Endodermal cell (in vitro differentiated cells): ENCODE results near the gene PIBF1. TPM values are rescaled to one million over a fixed set of nuclear protein-coding genes. Genes with fewer than 3 reads are reported as not detected.

ENCODE experiments used
- DNase-seq: peaks from one replicate; pipeline ENCODE4 v3.0.0-alpha.2; 2017
- H3K27ac ChIP-seq: 2 replicates; pipeline ENCODE4 v1.5.1; 2013; ENCODE audit warnings: mild to moderate bottlenecking, low read depth, low read length, moderate library complexity
- H3K27me3 ChIP-seq: 2 replicates; pipeline ENCODE4 v1.6.1; 2013; ENCODE audit warnings: mild to moderate bottlenecking, low read length, moderate library complexity; ENCODE audit not compliant: insufficient read depth, control insufficient read depth, poor library complexity, severe bottlenecking
- H3K36me3 ChIP-seq: 2 replicates; pipeline ENCODE4 v1.7.0; 2013; ENCODE audit warnings: mild to moderate bottlenecking, low read length, moderate library complexity; ENCODE audit not compliant: control insufficient read depth, insufficient read depth
- H3K4me1 ChIP-seq: one replicate; pipeline ENCODE4 v1.7.0; 2013; ENCODE audit warnings: low read length; ENCODE audit not compliant: control insufficient read depth, insufficient read depth
- H3K4me3 ChIP-seq: 2 replicates; pipeline ENCODE4 v1.5.1; 2013; ENCODE audit warnings: mild to moderate bottlenecking, low read length, moderate library complexity
- H3K9ac ChIP-seq: 2 replicates; pipeline ENCODE4 v1.6.1; 2013; ENCODE audit warnings: mild to moderate bottlenecking, low read length, moderate library complexity; ENCODE audit not compliant: poor library complexity, severe bottlenecking; ENCODE audit errors: extremely low read depth
- H3K9me3 ChIP-seq: 2 replicates; pipeline ENCODE4 v1.6.1; 2013; ENCODE audit warnings: mild to moderate bottlenecking, low read length, moderate library complexity; ENCODE audit not compliant: control insufficient read depth
- H3K27ac Mint-ChIP-seq: 2 replicates; pipeline ENCODE4 v1.8.0; 2020; ENCODE audit warnings: mixed read lengths
- H3K27me3 Mint-ChIP-seq: 2 replicates; pipeline ENCODE4 v1.8.0; 2021; ENCODE audit warnings: mild to moderate bottlenecking, mixed read lengths; ENCODE audit not compliant: insufficient read depth
- H3K36me3 Mint-ChIP-seq: 2 replicates; pipeline ENCODE4 v1.8.0; 2020; ENCODE audit warnings: low read depth, mixed read lengths
- H3K4me1 Mint-ChIP-seq: 2 replicates; pipeline ENCODE4 v1.8.0; 2020; ENCODE audit warnings: mixed read lengths
- H3K4me3 Mint-ChIP-seq: 2 replicates; pipeline ENCODE4 v1.8.0; 2020; ENCODE audit warnings: mild to moderate bottlenecking, moderate library complexity, mixed read lengths
- H3K9me3 Mint-ChIP-seq: 2 replicates; pipeline ENCODE4 v1.8.0; 2020; ENCODE audit warnings: mild to moderate bottlenecking, mixed read lengths
- WGBS, 2 experiments: methylation state at CpG; one replicate each; pipeline versions ENCODE4 v1.1.5 to v1.1.7; 2013; ENCODE audit warnings: missing lambda C conversion rate in 2 of 2, mixed read lengths in 1 of 2; ENCODE audit not compliant: insufficient coverage in 1 of 2, insufficient read length in 1 of 2; 5-methylcytosine and 5-hydroxymethylcytosine counted together
- total RNA-seq, 2 donors: library from RNA; stranded (reverse); fragmentation: NEBNext Ultra II Directional in 1 of 2; extraction: Animal tissue kit (Norgen Biotek cat#: 25700) in 1 of 2; gene quantifications; 2 replicates in 1 of 2; 3 replicates in 1 of 2; pipeline ENCODE4 v1.2.1, GENCODE V29; 2021
- TF ChIP-seq, protein P1 (sequence below): fragments of 200-600 bp; sonication (generic); conservative IDR thresholded peaks from 2 replicates; pipeline ENCODE4 v1.5.0; 2021; ENCODE audit warnings: antibody characterized with exemption, mild to moderate bottlenecking

Gene PIBF1
- total RNA-seq, 2 donors from 2014 or later, result 25.6 to 35.2 TPM

DNA sequence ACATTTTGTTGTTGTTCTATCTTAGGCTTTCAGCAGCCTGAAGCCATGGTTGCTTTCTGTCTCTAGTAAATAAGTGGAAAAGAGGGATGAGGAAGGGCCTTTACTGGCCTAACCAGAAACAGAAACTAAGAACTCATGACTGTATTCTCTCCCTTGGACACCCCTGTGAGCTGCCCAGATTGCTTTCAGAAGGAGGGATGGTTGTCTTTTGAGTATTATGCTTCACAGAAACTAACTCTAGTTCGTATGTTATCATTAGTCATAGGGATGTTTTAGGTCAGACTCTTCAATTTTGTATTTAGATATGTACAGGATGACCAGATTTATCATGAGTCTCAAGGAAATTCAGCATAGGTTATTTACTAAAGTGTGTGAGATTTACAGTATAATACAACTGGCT, 36.7 kb upstream of the PIBF1 start:
- peaks cover 62% of the 10 kb centered on the region for H3K36me3 Mint-ChIP-seq
- H3K4me3 Mint-ChIP-seq, result no peak overlapping the region
- Histone ChIP-seq H3K36me3 (peaks cover 75% of the 10 kb centered on the region), H3K9ac (no peak overlapping the region), H3K27me3 (no peaks in the 10 kb centered on the region), H3K27ac (no peak overlapping the region), H3K4me1 (no peaks in the 10 kb centered on the region), H3K4me3 (no peak overlapping the region), H3K9me3 (no peaks in the 10 kb centered on the region)
- no peak for DNase-seq
- no peaks in the 10 kb centered on the region for H3K27me3 Mint-ChIP-seq
- no peaks in the 10 kb centered on the region for H3K9me3 Mint-ChIP-seq
- 95% methylated on average over 1 of the region's 1 CpG; no CpG with 5 or more reads in 1 of the 2 experiments for WGBS, 2 experiments
- H3K27ac Mint-ChIP-seq, result no peak overlapping the region
- TF ChIP-seq, protein P1, sequence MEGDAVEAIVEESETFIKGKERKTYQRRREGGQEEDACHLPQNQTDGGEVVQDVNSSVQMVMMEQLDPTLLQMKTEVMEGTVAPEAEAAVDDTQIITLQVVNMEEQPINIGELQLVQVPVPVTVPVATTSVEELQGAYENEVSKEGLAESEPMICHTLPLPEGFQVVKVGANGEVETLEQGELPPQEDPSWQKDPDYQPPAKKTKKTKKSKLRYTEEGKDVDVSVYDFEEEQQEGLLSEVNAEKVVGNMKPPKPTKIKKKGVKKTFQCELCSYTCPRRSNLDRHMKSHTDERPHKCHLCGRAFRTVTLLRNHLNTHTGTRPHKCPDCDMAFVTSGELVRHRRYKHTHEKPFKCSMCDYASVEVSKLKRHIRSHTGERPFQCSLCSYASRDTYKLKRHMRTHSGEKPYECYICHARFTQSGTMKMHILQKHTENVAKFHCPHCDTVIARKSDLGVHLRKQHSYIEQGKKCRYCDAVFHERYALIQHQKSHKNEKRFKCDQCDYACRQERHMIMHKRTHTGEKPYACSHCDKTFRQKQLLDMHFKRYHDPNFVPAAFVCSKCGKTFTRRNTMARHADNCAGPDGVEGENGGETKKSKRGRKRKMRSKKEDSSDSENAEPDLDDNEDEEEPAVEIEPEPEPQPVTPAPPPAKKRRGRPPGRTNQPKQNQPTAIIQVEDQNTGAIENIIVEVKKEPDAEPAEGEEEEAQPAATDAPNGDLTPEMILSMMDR, result no peak
- H3K4me1 Mint-ChIP-seq, result peaks cover 3% of the 10 kb centered on the region

DNA sequence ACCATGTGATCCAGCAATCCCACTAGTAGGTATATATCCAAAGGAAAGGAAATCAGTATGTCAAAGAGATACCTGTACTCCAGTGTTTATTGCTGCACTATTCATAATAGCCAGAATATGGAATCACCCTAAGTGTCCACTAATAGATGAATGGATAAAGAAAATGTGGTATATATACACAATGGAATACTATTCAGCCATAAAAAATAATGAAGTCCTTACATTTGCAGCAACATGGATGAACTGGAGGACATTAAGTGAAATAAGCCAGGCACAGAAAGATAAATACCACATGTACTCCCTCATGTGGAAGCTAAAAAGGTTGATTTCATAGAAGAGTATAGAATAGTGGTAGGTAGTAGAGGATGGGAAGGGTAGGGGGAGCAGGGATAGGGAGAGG, 30.7 kb upstream of the PIBF1 start:
- Mint-ChIP-seq H3K27ac (no peak overlapping the region), H3K4me1 (no peaks in the 10 kb centered on the region), H3K27me3 (no peaks in the 10 kb centered on the region), H3K4me3 (no peak overlapping the region), H3K36me3 (peaks cover 79% of the 10 kb centered on the region), H3K9me3 (peaks cover 4% of the 10 kb centered on the region)
- Histone ChIP-seq H3K36me3 (peaks cover 94% of the 10 kb centered on the region), H3K27ac (no peak overlapping the region), H3K4me3 (no peak overlapping the region), H3K4me1 (no peaks in the 10 kb centered on the region), H3K9ac (no peak overlapping the region), H3K9me3 (no peaks in the 10 kb centered on the region), H3K27me3 (no peaks in the 10 kb centered on the region)
- DNase-seq, result no peak
- TF ChIP-seq, protein P1, result no peak

DNA sequence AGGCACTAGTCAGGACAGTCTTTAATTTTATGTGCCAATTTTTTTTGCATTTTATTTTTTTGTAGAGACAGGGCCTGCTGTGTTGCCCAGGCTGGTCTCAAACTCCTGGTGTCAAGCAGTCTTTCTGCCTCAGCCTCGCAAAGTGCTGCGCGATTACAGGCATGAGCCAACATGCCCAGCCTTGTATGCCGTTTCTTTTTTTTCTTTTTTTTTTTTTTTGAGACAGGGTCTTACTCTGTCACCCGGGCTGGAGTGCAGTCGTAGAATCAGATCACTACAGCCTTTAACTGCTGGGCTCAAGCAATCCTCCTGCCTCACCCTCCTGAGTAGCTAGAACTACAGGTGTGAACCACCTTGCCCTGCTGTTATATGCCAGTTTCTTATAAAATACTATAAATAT, 27.8 kb upstream of the PIBF1 start:
- Histone ChIP-seq H3K4me1 (no peaks in the 10 kb centered on the region), H3K9me3 (no peaks in the 10 kb centered on the region), H3K27ac (no peak overlapping the region), H3K4me3 (no peak overlapping the region), H3K9ac (no peak overlapping the region), H3K36me3 (peaks cover 85% of the 10 kb centered on the region), H3K27me3 (no peaks in the 10 kb centered on the region)
- Mint-ChIP-seq H3K9me3 (peaks cover 4% of the 10 kb centered on the region), H3K36me3 (peaks cover 67% of the 10 kb centered on the region), H3K27ac (no peak overlapping the region), H3K4me1 (no peaks in the 10 kb centered on the region), H3K4me3 (no peak overlapping the region), H3K27me3 (no peaks in the 10 kb centered on the region)
- TF ChIP-seq, protein P1, result no peak
- no peak for DNase-seq
- 95 to 100% methylated on average over 4 to 6 of the region's 6 CpGs for WGBS, 2 experiments
